Skeletal muscle satellite cell (primary cell): ENCODE results near the gene ASS1.

Experiments
- H3K27me3 ChIP-seq: 2 replicates; pipeline ENCODE4 v1.7.0; 2013; ENCODE audit warnings: low read length; ENCODE audit not compliant: control insufficient read depth, insufficient read depth
- H3K36me3 ChIP-seq: 2 replicates; pipeline ENCODE4 v1.7.0; 2013; ENCODE audit warnings: mild to moderate bottlenecking, control low read depth, low read length; ENCODE audit not compliant: insufficient read depth
- H3K4me1 ChIP-seq: 2 replicates; pipeline ENCODE4 v1.7.0; 2013; ENCODE audit warnings: low read length; ENCODE audit not compliant: control insufficient read depth, insufficient read depth
- H3K4me2 ChIP-seq: 2 replicates; pipeline ENCODE4 v1.7.0; 2013; ENCODE audit warnings: mild to moderate bottlenecking, low read length
- H3K4me3 ChIP-seq: 2 replicates; pipeline ENCODE4 v1.7.0; 2013; ENCODE audit warnings: low read length
- H3K9ac ChIP-seq: 2 replicates; pipeline ENCODE4 v1.7.0; 2013; ENCODE audit warnings: mild to moderate bottlenecking, low read depth, low read length, moderate library complexity
- H3K9me3 ChIP-seq: replicated peaks from 2 replicates; pipeline ENCODE4 v1.7.0; 2013; ENCODE audit warnings: mild to moderate bottlenecking, control low read depth, low read length

ASS1 gene

DNA sequence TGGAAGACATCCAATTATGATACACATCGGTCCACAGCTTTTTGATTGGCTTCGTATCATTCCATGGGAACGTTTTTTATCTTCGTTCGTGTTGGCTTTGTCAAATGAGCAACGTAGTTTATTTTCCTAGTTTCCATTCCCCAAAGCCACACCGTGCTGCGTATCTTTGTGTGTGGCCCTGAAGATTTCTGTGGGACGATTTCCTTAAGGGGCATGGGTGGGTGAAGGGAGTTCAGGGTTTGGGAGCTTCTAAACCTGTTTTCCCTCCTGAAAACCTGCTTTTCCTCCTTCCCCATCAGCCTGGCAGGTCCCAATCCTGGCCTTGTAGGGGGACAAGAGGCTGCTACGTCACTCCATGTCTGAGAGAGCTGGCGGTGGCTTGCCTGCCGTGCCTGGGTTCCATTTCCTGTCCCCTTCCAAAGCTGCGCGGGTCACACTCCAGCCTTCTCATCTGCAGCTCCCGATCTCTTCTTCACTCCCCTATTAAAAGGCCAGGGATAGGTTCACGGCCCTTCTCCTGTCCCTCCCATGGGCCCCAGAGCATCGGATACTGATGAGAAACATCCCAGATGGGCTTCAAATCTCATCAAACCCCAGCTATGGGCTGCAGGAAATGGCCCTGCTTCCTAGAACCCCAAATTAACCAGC, 23.5 kb upstream of the ASS1 start:
- H3K4me1 ChIP-seq = peaks cover 27% of the 10 kb centered on the region
- peak overlapping the region; percentile 37 for H3K4me3 ChIP-seq
- H3K4me2 ChIP-seq = peak overlapping the region; percentile 69
- peaks cover 3% of the 10 kb centered on the region for H3K27me3 ChIP-seq
- H3K36me3 ChIP-seq = no peaks in the 10 kb centered on the region
- H3K9ac ChIP-seq = peak overlapping the region; percentile 41
- H3K9me3 ChIP-seq = no peaks in the 10 kb centered on the region

GRCh38 chr9:130421802-130422276, 22.9 kb upstream of the ASS1 start:
- peaks cover 3% of the 10 kb centered on the region for H3K27me3 ChIP-seq
- H3K4me2 ChIP-seq = peak overlapping the region; percentile 69
- H3K9ac ChIP-seq = peak overlapping the region; percentile 41
- no peaks in the 10 kb centered on the region for H3K36me3 ChIP-seq
- no peaks in the 10 kb centered on the region for H3K9me3 ChIP-seq
- peaks cover 33% of the 10 kb centered on the region for H3K4me1 ChIP-seq
- H3K4me3 ChIP-seq = peak overlapping the region; percentile 37

DNA sequence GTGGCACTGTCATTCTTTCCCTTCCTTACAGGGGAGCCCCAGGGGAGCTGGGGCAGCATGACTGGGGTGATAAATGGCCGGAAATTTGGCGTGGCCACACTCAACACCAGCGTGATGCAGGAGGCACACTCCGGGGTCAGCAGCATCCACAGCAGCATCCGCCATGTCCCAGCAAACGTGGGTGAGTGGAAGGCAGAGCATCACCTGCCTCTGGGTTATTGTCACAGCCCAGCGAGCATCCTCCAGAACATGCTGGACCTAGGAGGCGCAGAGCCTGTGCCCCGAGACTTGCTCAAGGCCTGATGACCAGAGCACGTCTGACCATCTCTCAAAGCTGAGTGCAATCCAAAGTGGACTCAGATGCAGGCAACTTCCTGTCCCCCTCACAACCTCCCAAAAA, 22.2 kb upstream of the ASS1 start:
- Histone ChIP-seq H3K36me3 (no peaks in the 10 kb centered on the region), H3K4me2 (no peak overlapping the region), H3K4me3 (no peak overlapping the region), H3K4me1 (peaks cover 40% of the 10 kb centered on the region), H3K9ac (no peak overlapping the region), H3K27me3 (peaks cover 3% of the 10 kb centered on the region), H3K9me3 (no peaks in the 10 kb centered on the region)

DNA sequence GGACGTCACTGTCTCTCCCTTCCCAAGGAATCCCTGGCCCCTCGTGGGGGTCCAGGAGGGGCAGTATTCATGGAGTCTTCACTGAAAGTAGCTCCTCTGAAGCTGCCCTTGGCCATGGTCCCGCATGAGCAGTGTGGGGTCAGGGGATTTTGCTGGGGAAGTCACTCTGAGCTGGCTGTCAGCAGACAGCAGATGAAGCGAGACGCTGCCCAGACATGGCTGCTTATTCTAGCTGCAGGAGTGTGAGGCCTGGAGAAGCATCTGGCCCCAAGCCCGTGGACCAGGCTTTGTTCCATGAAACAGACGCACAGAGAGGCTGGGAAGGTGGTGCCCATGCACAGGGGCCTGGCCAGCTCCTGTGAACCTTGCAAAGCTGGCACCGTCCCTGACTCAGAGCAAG, 21.5 kb upstream of the ASS1 start:
- Histone ChIP-seq H3K9ac (no peak overlapping the region), H3K36me3 (no peaks in the 10 kb centered on the region), H3K4me1 (peaks cover 42% of the 10 kb centered on the region), H3K4me3 (no peak overlapping the region), H3K9me3 (no peaks in the 10 kb centered on the region), H3K27me3 (peaks cover 3% of the 10 kb centered on the region), H3K4me2 (no peak overlapping the region)

DNA sequence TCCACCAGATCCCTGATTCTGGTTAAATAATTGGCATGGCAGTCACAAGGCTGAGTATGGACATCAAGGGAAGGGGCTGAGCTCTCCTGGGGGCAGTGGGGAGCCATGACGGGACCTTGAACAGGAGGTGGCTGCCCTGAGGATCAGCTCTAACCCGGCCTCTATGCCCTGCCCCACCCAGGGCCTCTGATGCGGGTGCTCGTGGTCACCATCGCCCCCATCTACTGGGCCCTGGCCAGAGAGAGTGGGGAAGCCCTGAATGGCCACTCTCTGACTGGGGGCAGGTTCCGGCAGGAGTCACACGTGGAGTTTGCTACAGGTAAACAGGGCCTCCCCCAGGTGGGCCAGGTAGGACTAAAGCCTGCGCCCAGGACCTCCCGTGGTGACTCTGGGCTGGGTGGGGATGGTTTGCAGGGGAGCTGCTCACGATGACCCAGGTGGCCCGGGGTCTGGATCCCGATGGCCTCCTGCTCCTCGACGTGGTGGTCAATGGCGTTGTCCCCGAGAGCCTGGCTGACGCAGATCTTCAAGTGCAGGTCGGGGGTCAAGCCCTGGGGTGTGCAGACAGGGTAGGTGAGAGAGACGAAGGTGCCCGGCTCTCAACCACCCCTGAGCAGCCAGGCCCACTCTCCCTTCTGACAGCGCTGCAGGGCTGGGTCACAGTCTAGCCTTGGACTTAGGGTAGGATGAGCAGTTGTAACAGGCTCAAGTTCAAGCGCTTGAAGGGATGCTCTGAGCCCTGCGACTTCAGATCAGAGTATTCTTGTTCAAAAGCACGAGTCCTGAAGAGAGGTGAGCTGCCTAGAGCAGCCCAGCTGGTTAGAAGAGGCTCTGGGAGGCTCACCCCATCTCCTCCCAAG, 19.9 kb upstream of the ASS1 start:
- no peak overlapping the region for H3K9ac ChIP-seq
- H3K9me3 ChIP-seq = no peaks in the 10 kb centered on the region
- H3K4me1 ChIP-seq = peaks cover 42% of the 10 kb centered on the region
- no peaks in the 10 kb centered on the region for H3K36me3 ChIP-seq
- H3K4me2 ChIP-seq = no peak overlapping the region
- H3K27me3 ChIP-seq = peaks cover 3% of the 10 kb centered on the region
- H3K4me3 ChIP-seq = no peak overlapping the region

- Histone ChIP-seq H3K4me1 (peaks cover 39% of the 10 kb centered on the region), H3K27me3 (peaks cover 3% of the 10 kb centered on the region), H3K4me3 (no peak overlapping the region), H3K36me3 (no peaks in the 10 kb centered on the region), H3K9me3 (peaks cover 4% of the 10 kb centered on the region), H3K9ac (no peak overlapping the region), H3K4me2 (peak overlapping the region; percentile 37)
These were observed 18.9 kb upstream of the ASS1 start for GRCh38 chr9:130425741-130426466.

- Histone ChIP-seq H3K27me3 (peaks cover 3% of the 10 kb centered on the region), H3K36me3 (no peaks in the 10 kb centered on the region), H3K4me1 (peaks cover 34% of the 10 kb centered on the region)
These were observed 18.3 kb upstream of the ASS1 start for GRCh38 chr9:130426467-130426773.

DNA sequence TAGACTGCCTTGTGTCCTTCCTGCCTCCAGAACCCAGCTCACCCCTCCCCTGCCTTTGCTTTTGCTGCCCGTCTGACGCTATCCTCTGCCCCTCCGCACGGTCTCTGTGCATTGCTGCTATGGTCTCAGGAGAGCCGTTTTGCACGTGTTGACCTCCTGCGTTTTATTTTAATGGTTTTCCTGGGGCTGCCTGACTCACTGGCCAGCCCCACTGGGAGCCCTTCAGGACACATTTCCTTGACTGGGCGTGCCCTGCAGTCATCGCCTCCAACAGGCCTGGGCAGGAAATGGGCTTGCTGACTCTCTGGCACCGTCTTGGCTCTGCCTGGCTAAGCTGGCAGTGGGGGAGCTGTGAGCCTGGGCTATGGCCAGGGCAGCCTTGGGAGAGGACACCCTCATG, 17.9 kb upstream of the ASS1 start:
- H3K4me2 ChIP-seq = peak overlapping the region; percentile 37
- H3K27me3 ChIP-seq = peaks cover 3% of the 10 kb centered on the region
- no peaks in the 10 kb centered on the region for H3K36me3 ChIP-seq
- H3K4me1 ChIP-seq = peaks cover 29% of the 10 kb centered on the region
- peaks cover 4% of the 10 kb centered on the region for H3K9me3 ChIP-seq
- H3K9ac ChIP-seq = peak overlapping the region; percentile 20
- no peak overlapping the region for H3K4me3 ChIP-seq

More at GRCh38 chr9:130426467-130426773, 18.3 kb upstream of the ASS1 start:
- Histone ChIP-seq H3K9me3 (peaks cover 4% of the 10 kb centered on the region), H3K4me2 (peak overlapping the region; percentile 37), H3K4me3 (no peak overlapping the region), H3K9ac (peak overlapping the region; percentile 20)

GRCh38 chr9:130427326-130427725, 17.4 kb upstream of the ASS1 start:
- Histone ChIP-seq H3K9me3 (peaks cover 4% of the 10 kb centered on the region), H3K27me3 (peaks cover 3% of the 10 kb centered on the region), H3K4me3 (no peak overlapping the region), H3K36me3 (no peaks in the 10 kb centered on the region), H3K4me1 (peaks cover 24% of the 10 kb centered on the region), H3K9ac (no peak overlapping the region), H3K4me2 (peak overlapping the region; percentile 16)

DNA sequence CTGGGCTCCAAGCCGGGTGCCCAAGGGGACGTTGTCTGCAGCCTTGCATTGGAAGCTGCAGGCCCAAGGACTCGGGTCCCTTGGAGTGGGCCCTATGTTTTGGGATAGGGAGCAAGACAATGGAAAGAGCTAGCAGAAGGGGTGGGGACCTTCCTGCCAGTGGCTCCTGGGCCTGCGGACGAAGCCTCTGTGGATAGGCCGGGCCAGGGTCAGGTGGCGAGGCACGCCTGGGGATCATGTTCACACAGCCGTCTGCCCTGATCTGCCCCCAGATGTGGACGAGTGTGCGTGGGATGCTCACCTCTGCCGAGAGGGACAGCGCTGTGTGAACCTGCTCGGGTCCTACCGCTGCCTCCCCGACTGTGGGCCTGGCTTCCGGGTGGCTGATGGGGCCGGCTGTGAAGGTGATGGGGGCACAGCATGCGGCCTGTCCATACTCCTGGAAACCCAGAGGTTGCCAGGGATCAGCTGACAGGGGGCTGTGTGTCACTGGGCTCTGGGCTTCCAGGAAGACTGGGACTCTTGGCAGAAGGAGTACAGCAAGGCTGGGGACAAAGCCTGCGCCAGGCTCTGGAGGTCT, 16.6 kb upstream of the ASS1 start:
- H3K36me3 ChIP-seq = no peaks in the 10 kb centered on the region
- H3K4me1 ChIP-seq = peaks cover 21% of the 10 kb centered on the region
- no peak overlapping the region for H3K4me2 ChIP-seq
- no peak overlapping the region for H3K9ac ChIP-seq
- no peak overlapping the region for H3K4me3 ChIP-seq
- peaks cover under 1% of the 10 kb centered on the region for H3K27me3 ChIP-seq
- peaks cover 4% of the 10 kb centered on the region for H3K9me3 ChIP-seq

GRCh38 chr9:130429381-130429780, 15.4 kb upstream of the ASS1 start:
- H3K4me2 ChIP-seq = no peak overlapping the region
- H3K27me3 ChIP-seq = no peaks in the 10 kb centered on the region
- H3K9ac ChIP-seq = no peak overlapping the region
- H3K4me1 ChIP-seq = peaks cover 21% of the 10 kb centered on the region
- no peak overlapping the region for H3K4me3 ChIP-seq
- peaks cover 4% of the 10 kb centered on the region for H3K9me3 ChIP-seq
- no peaks in the 10 kb centered on the region for H3K36me3 ChIP-seq
